Smooth muscle cell (in vitro differentiated cells): ENCODE results near the gene CCDC201. TPM values are rescaled to one million over a fixed set of nuclear protein-coding genes. Genes with fewer than 3 reads are reported as not detected.

ENCODE experiments used
- DNase-seq: peaks from one replicate; lab custom pipeline; 2025; ENCODE audit not compliant: unreplicated experiment; lab: John Stamatoyannopoulos, UW
- H2AFZ ChIP-seq: fragments of 200-600 bp; sonication (generic); 2 replicates; pipeline ENCODE4 v1.6.0; 2016; ENCODE audit warnings: antibody characterized with exemption, low read depth, mild to moderate bottlenecking
- H3F3A ChIP-seq: fragments of 200-600 bp; sonication (generic); 2 replicates; pipeline ENCODE4 v1.6.0; 2017; ENCODE audit warnings: antibody characterized with exemption, low read depth
- H3K27ac ChIP-seq: fragments of 200-600 bp; sonication (generic); 2 replicates; pipeline ENCODE4 v1.5.1; 2016; ENCODE audit warnings: low read depth, mild to moderate bottlenecking
- H3K27me3 ChIP-seq: fragments of 200-600 bp; sonication (generic); 2 replicates; pipeline ENCODE4 v1.6.1; 2016; ENCODE audit warnings: low read depth, mild to moderate bottlenecking
- H3K36me3 ChIP-seq: fragments of 200-600 bp; sonication (generic); 2 replicates; pipeline ENCODE4 v1.5.1; 2016; ENCODE audit warnings: low read depth
- H3K4me1 ChIP-seq: fragments of 200-600 bp; sonication (generic); 2 replicates; pipeline ENCODE4 v1.5.1; 2016; ENCODE audit warnings: low read depth
- H3K4me2 ChIP-seq: fragments of 200-600 bp; sonication (generic); 2 replicates; pipeline ENCODE4 v1.6.0; 2016; ENCODE audit warnings: mild to moderate bottlenecking
- H3K4me3 ChIP-seq: fragments of 200-600 bp; sonication (generic); 2 replicates; pipeline ENCODE4 v1.5.1; 2016; ENCODE audit warnings: mild to moderate bottlenecking
- H3K79me2 ChIP-seq: fragments of 200-600 bp; sonication (generic); 2 replicates; pipeline ENCODE4 v1.6.0; 2016; ENCODE audit warnings: low read depth, mild to moderate bottlenecking
- H3K9ac ChIP-seq: fragments of 200-600 bp; sonication (generic); 2 replicates; pipeline ENCODE4 v1.6.0; 2016; ENCODE audit warnings: low read depth
- H3K9me3 ChIP-seq: fragments of 200-600 bp; sonication (generic); replicated peaks from 2 replicates; pipeline ENCODE4 v1.5.1; 2016; ENCODE audit warnings: low read depth
- H4K20me1 ChIP-seq: fragments of 200-600 bp; sonication (generic); 2 replicates; pipeline ENCODE4 v1.6.0; 2016; ENCODE audit warnings: low read depth
- WGBS: methylation state at CpG from one replicate; pipeline ENCODE4 v1.1.7; 2016; ENCODE audit warnings: low lambda C conversion rate; 5-methylcytosine and 5-hydroxymethylcytosine counted together
- polyA plus RNA-seq: library from polyadenylated mRNA; unstranded; fragments of >200 nt; fragmentation: Nextera tagmentation; extraction: Ambion mirVana; gene quantifications from 2 replicates; pipeline ENCODE4 v1.2.1, GENCODE V29; 2016
- total RNA-seq: library from RNA; depleted of rRNA; stranded (reverse); fragments of >200 nt; gene quantifications from 2 replicates; pipeline ENCODE4 v1.2.3, GENCODE V29; 2014
- TF ChIP-seq, protein P1 (sequence below): fragments of 200-600 bp; sonication (generic); IDR thresholded peaks from 2 replicates; pipeline ENCODE4 v1.5.1; 2017; ENCODE audit warnings: borderline replicate concordance, mild to moderate bottlenecking, antibody characterized with exemption; ENCODE audit not compliant: insufficient read depth, poor library complexity, severe bottlenecking

The CCDC201 gene
- total and polyA plus RNA-seq, 2 experiments from 2014 or later: not detected

DNA sequence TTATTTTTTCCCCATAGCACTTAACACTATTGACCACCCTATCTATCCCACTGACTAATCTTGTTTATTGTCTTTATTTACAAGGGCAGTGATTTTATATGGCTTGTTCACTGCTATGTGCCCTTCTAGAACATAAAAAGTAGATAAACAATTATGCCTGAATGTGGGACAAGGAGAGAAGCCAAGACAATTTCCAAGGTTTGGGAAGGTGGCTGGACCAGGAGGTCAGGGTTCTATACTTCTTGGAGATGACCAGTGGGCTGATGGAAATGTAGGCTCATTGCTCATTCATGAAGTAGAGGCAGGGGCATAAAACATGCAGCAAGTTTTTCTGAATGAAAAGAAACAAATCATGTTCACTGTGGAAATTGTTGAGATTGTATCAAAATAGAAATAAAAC is 36.7 kb upstream of the CCDC201 start:
- DNase-seq: no peak
- H3K36me3 ChIP-seq: peaks cover 3% of the 10 kb centered on the region
- no peaks in the 10 kb centered on the region for H3K27me3 ChIP-seq
- H3K27ac ChIP-seq: no peak overlapping the region
- no peaks in the 10 kb centered on the region for H3K4me1 ChIP-seq
- H4K20me1 ChIP-seq: peaks cover 23% of the 10 kb centered on the region
- no peak overlapping the region for H3K9ac ChIP-seq
- no peak overlapping the region for H3K4me3 ChIP-seq
- TF ChIP-seq, protein P1, sequence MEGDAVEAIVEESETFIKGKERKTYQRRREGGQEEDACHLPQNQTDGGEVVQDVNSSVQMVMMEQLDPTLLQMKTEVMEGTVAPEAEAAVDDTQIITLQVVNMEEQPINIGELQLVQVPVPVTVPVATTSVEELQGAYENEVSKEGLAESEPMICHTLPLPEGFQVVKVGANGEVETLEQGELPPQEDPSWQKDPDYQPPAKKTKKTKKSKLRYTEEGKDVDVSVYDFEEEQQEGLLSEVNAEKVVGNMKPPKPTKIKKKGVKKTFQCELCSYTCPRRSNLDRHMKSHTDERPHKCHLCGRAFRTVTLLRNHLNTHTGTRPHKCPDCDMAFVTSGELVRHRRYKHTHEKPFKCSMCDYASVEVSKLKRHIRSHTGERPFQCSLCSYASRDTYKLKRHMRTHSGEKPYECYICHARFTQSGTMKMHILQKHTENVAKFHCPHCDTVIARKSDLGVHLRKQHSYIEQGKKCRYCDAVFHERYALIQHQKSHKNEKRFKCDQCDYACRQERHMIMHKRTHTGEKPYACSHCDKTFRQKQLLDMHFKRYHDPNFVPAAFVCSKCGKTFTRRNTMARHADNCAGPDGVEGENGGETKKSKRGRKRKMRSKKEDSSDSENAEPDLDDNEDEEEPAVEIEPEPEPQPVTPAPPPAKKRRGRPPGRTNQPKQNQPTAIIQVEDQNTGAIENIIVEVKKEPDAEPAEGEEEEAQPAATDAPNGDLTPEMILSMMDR: no peak
- peaks cover 45% of the 10 kb centered on the region for H3F3A ChIP-seq
- no peaks in the 10 kb centered on the region for H3K79me2 ChIP-seq
- no peak overlapping the region for H3K4me2 ChIP-seq
- no peaks in the 10 kb centered on the region for H3K9me3 ChIP-seq
- no peak overlapping the region for H2AFZ ChIP-seq

DNA sequence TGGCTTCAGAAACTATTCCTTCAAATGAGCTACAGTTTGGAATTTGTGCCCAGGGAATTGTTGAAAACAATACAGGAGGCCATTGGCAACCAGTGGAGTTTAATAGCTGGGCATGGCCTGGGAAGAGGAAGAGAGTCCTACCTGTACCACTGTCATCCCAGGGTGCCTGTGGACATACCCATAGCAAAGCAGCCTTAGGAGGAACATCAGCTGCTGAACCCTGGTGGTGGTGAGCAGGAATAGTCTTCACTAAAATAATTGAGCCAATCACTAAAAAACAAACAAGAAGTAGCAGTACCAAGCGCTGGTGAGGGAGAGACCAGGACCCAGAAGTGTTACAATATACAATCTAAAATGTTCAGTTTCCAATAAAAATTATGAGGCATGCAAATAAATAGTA is 29.9 kb upstream of the CCDC201 start:
- Histone ChIP-seq H3K79me2 (no peaks in the 10 kb centered on the region), H3K4me2 (no peak overlapping the region), H4K20me1 (no peaks in the 10 kb centered on the region), H3K9me3 (no peaks in the 10 kb centered on the region), H3K27ac (no peak overlapping the region), H3K9ac (no peak overlapping the region), H3K4me1 (no peaks in the 10 kb centered on the region), H3K27me3 (no peaks in the 10 kb centered on the region), H2AFZ (no peak overlapping the region), H3F3A (no peaks in the 10 kb centered on the region), H3K4me3 (no peak overlapping the region), H3K36me3 (no peaks in the 10 kb centered on the region)
- DNase-seq: no peak
- 100% methylated on average over 1 of the region's 1 CpG for WGBS
- TF ChIP-seq, protein P1: no peak

DNA sequence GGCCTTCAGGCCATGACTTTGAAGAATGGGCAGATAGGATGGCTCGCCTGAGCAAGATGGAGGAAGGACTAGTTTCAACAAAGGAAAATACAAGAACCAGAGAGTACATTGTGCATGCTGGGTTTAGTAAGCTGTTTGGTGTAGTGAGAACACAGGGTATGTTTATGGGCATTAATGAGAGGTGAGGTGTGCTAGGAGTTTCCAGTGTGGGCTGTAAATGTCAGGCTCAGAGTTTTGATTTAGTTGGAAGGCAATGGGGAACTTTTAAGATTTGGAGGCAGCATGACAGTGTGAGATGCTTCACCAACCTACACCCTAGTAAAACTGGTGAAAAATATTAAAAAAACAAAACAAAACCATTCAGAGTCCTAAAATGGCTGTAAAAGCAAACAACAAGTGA is 28.7 kb upstream of the CCDC201 start:
- Histone ChIP-seq H3K4me3 (no peak overlapping the region), H3K9me3 (no peaks in the 10 kb centered on the region), H3K36me3 (no peaks in the 10 kb centered on the region), H4K20me1 (no peaks in the 10 kb centered on the region), H3K27me3 (no peaks in the 10 kb centered on the region), H3K4me1 (no peaks in the 10 kb centered on the region), H2AFZ (no peak overlapping the region), H3K27ac (no peak overlapping the region), H3K4me2 (no peak overlapping the region), H3K79me2 (no peaks in the 10 kb centered on the region), H3K9ac (no peak overlapping the region), H3F3A (no peaks in the 10 kb centered on the region)
- TF ChIP-seq, protein P1: no peak
- 100% methylated on average over 1 of the region's 1 CpG for WGBS
- no peak for DNase-seq

DNA sequence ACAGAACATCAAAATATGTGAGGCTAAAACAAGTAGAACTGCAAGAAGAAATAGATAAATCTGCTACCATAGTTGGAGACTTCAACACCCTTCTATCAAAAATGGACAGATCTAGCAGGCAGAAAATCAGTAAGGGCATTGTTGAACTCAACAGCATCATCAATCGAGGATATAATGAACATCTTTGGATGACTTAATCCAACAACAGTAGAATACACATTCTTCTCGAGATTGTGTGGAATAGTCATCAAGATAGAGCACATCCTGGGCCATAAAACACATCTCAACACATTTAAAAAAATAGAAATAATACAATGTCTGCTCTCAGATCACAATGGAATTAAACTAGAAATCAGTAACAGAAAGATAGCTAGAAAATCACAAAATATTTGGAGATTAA is 25.3 kb upstream of the CCDC201 start:
- Histone ChIP-seq H3K9ac (no peak overlapping the region), H3K27me3 (no peaks in the 10 kb centered on the region), H3K4me1 (no peaks in the 10 kb centered on the region), H3K9me3 (no peaks in the 10 kb centered on the region), H4K20me1 (no peaks in the 10 kb centered on the region), H3K27ac (no peak overlapping the region), H3K79me2 (no peaks in the 10 kb centered on the region), H3F3A (no peaks in the 10 kb centered on the region), H3K4me2 (no peak overlapping the region), H3K4me3 (no peak overlapping the region), H2AFZ (no peak overlapping the region), H3K36me3 (no peaks in the 10 kb centered on the region)
- no peak for DNase-seq
- TF ChIP-seq, protein P1: no peak
- 94% methylated on average over 2 of the region's 2 CpGs for WGBS
